Mucosa of gallbladder (tissue), 1 donor: Measurements from ENCODE around the gene TMEM232. TPM values are rescaled to one million over a fixed set of nuclear protein-coding genes. Genes with fewer than 3 reads are reported as not detected.
"Not testable (repeated sequence)": the region's sequence is repeated elsewhere in the genome, so short reads cannot be mapped to it uniquely, and the experiment has no call there.

Experiments
- DNase-seq: peaks from one replicate; pipeline ENCODE4 v3.0.0-alpha.2; 2020; ENCODE audit warnings: low spot score
- total RNA-seq: library from RNA; stranded (reverse); gene quantifications from one replicate; pipeline ENCODE4 v1.2.1, GENCODE V29; 2021
- donor health status: DM: no; HTN: no; CAD: no.

Gene TMEM232
- total RNA-seq, 1 donor from 2014 or later = 4.1 TPM

GRCh38 chr5:110625376-110625999 is 101.0 kb downstream of the TMEM232 start:
- DNase-seq = no peak

GRCh38 chr5:110623874-110624273 is 102.6 kb downstream of the TMEM232 start:
- DNase-seq = no peak

- no peak for DNase-seq
Measured at GRCh38 chr5:110618941-110619340, 107.5 kb downstream of the TMEM232 start.

- DNase-seq = no peak
Measured at GRCh38 chr5:110616009-110616408, 110.5 kb downstream of the TMEM232 start.

- no peak for DNase-seq
Measured at GRCh38 chr5:110612794-110613247, 113.7 kb downstream of the TMEM232 start.

GRCh38 chr5:110611817-110612216 is 114.7 kb downstream of the TMEM232 start:
- no peak for DNase-seq

GRCh38 chr5:110594866-110595265 is 131.6 kb downstream of the TMEM232 start:
- no peak for DNase-seq

- DNase-seq = no peak
Measured at GRCh38 chr5:110590187-110590586, 136.3 kb downstream of the TMEM232 start.

GRCh38 chr5:110588286-110588980 is 138.0 kb downstream of the TMEM232 start:
- DNase-seq = no peak

GRCh38 chr5:110580625-110581024 is 145.8 kb downstream of the TMEM232 start:
- DNase-seq = no peak

- no peak for DNase-seq
Measured at GRCh38 chr5:110572729-110573128, 153.7 kb downstream of the TMEM232 start.

- DNase-seq = no peak
Measured at GRCh38 chr5:110562191-110562590, 164.3 kb downstream of the TMEM232 start.

- DNase-seq = no peak
Measured at GRCh38 chr5:110561510-110561909, 165.0 kb downstream of the TMEM232 start.

- no peak for DNase-seq
Measured at GRCh38 chr5:110549301-110549700, 177.2 kb downstream of the TMEM232 start.

GRCh38 chr5:110548171-110548570 is 178.3 kb downstream of the TMEM232 start:
- no peak for DNase-seq

- DNase-seq = no peak
Measured at GRCh38 chr5:110547495-110547894, 179.0 kb downstream of the TMEM232 start.

GRCh38 chr5:110545716-110546115 is 180.8 kb downstream of the TMEM232 start:
- DNase-seq = no peak

GRCh38 chr5:110544603-110545002 is 181.9 kb downstream of the TMEM232 start:
- no peak for DNase-seq

- no peak for DNase-seq
Measured at GRCh38 chr5:110542949-110543348, 183.5 kb downstream of the TMEM232 start.

- DNase-seq = no peak
Measured at GRCh38 chr5:110536120-110537115, 190.1 kb downstream of the TMEM232 start.

GRCh38 chr5:110535146-110535545 is 191.3 kb downstream of the TMEM232 start:
- DNase-seq = not testable (repeated sequence)

- no peak for DNase-seq
Measured at GRCh38 chr5:110525762-110526161, 200.7 kb downstream of the TMEM232 start.
